Right renal pelvis (tissue), 4 donors: ENCODE data around the gene TMC6. TPM values are rescaled to one million over a fixed set of nuclear protein-coding genes. Genes with fewer than 3 reads are reported as not detected.
"Not testable (repeated sequence)": the region's sequence is repeated elsewhere in the genome, so short reads cannot be mapped to it uniquely, and the experiment has no call there.

Experiments used
- DNase-seq, 4 donors: peaks; one replicate each; pipeline ENCODE4 v3.0.0-alpha.2; 2013; ENCODE audit warnings: low read depth in 4 of 4, low spot score in 3 of 4, missing footprints in 1 of 4
- polyA plus RNA-seq, 4 donors: library from polyadenylated mRNA; unstranded; fragments of 120-200 nt; gene quantifications; one replicate each; pipeline ENCODE4 v1.2.1, GENCODE V29; 2013; ENCODE audit not compliant: insufficient read length in 4 of 4

TMC6 gene
- polyA plus RNA-seq, 4 donors: 19.0 to 39.8 (median 27.3) TPM

- no peak for DNase-seq
Measured at GRCh38 chr17:78125976-78126894, 2.3 kb downstream of the TMC6 start.

GRCh38 chr17:78125138-78125913, 3.2 kb downstream of the TMC6 start:
- no peak for DNase-seq

- DNase-seq: no peak
Measured at GRCh38 chr17:78124836-78125137, 3.8 kb downstream of the TMC6 start.

DNA sequence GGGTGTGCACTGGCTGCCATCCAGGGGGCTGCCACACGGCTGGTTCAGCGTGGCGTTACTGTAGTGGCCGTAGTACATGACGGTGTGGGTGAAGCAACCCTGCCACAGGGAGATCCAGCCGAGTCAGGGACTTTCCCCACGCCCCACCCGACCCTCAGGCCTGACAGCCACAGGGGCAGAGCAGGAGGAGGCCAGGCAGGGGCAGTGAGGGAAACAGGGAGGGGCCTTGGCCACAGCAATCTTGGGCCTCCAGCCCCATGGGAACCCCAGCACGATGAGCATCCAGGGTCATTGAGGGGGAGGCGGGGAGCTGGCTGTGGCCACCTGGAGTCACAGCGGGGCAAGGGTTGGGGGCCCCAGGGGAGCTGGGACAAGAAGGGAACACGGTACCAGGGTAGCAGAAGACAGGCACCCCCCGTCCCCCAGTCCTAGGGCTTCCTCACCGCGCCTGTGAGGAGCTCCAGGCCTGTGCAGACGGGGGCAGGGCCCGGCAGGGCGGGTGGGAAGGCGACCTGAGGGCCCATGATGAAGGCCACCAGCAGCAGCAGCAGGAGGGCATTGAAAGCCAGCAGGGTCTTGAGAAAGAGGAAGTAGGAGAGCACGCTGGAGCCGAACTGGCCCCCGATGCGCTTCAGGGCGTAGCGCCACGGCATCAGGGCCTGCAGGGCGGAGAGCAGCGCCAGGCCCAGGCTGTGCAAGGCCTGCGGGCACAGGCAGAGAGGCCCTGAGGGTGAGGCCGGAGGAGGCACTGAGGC, 4.3 kb downstream of the TMC6 start:
- no peak for DNase-seq

DNA sequence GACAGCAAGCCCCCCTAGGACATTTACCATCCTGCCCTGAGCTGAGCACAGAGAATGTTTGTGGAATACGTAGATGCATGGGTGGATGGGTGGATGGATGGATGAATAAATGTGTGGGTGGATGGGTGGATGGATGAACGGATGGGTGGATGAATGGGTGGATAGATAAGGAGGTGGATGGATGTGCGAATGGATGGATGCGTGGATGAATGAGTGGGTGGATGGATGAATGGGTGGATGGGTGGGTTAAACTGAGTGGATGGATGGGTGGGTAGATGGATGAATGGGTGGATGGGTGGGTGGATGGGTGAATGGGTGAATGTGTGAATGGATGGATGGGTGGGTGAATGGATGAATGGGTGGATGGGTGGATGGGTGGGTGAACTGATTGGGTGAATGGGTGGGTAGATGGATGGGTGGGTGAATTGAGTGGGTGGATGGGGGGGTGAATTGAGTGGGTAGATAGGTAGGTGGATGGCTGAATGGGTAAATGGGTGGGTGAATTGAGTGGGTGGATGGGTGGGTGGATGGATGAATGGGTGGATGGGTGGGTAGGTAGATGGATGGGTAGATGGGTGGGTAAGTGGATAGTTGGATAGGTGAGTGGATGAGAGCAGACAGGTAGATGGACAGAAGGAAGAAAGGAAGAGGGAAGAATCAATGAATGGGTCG, 5.2 kb downstream of the TMC6 start:
- DNase-seq: no peak

DNA sequence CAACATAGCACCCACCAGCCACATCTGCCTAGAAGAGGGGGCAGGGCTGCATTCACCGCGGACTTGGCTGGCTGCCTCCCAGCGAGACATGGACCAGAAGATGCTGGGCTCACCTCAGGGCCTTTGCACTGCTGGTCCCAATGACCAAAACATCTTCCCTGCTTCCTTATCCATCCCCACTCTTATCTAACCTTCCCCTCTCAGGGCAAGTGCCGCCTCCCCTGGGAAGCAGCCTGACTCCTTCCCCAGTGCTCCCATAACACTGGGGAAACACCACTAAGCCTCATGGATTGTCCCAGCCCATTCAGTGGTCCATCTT, 5.7 kb downstream of the TMC6 start:
- no peak for DNase-seq

DNA sequence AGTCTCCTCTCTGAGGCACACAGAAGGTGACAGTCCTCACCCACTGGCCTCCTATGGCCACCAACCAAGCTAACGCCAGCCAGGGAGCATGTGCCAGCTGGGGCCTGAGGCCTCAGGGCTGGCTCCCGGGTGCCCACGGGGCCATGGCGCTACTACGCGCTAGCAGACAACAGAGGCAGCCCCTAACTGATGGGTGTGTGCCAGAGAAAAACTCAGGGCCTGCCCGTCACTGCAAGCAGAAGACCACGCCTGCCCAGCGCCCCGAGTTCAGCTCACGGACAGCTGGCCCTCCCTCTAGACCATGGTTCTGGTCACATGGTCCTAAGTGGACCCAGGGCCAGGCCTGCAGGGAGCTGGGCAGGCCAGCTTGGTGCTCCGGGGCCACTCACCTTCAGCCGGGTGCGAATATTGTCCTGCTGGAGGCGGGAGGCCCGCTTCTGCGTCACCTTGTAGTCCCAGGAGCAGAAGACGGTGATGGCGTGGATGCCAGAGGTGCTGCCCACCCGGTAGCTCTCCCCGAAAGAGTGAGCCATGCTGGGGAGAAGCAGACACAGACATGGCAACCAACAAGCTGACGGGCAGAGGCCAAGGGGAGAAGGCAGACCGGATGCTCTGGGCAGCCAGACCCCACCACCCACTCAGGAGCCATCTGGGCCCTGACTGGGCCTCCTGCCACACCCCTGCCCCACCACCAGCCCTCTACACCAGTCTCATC, 6.2 kb downstream of the TMC6 start:
- no peak for DNase-seq

GRCh38 chr17:78121801-78122215, 6.7 kb downstream of the TMC6 start:
- no peak for DNase-seq

- no peak for DNase-seq
Measured at GRCh38 chr17:78120971-78121800, 7.4 kb downstream of the TMC6 start.

- DNase-seq: no peak
Measured at GRCh38 chr17:78120537-78120936, 8.0 kb downstream of the TMC6 start.

DNA sequence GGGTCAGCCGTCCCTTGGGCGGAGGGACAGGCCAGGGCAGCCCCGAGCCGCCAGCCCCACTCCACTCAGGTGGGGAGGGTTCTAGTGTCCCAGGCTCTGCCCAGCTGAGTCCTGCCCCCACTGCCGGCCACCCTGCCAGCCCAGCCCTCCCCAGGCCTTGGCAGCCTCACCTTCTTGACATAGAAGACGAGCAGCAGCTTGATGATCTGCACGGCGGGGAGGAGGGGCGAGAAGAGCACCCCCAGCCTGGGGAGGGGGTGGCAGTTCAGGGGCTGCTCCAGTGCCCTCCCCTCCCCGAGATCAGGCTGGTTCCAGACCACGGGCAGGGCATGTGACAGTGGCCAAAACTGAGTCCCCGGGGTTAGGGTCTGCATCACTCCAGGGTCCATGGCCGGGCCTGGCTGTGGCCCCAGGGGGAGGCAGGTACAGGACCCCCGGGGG, 9.7 kb downstream of the TMC6 start:
- DNase-seq: no peak

GRCh38 chr17:78117027-78117981, 11.3 kb downstream of the TMC6 start:
- DNase-seq: no peak

GRCh38 chr17:78116411-78116810, 12.1 kb downstream of the TMC6 start:
- no peak for DNase-seq

DNA sequence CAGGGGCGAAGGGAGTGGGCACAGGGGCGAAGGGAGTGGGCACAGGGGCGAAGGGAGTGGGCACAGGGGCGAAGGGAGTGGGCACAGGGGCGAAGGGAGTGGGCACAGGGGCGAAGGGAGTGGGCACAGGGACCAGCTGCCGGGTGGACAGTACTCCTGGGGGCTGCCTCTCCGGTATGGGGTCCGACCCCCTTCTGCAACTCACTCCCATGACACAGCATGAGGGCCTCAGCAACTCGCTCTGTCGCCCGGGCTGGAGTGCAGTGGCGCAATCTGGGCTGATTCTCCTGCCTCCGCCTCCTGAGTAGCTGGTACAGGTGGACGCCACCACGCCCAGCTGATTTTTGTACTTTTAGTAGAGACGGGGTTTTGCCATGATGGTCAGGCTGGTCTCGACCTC, 12.8 kb downstream of the TMC6 start:
- DNase-seq: not testable (repeated sequence)

DNA sequence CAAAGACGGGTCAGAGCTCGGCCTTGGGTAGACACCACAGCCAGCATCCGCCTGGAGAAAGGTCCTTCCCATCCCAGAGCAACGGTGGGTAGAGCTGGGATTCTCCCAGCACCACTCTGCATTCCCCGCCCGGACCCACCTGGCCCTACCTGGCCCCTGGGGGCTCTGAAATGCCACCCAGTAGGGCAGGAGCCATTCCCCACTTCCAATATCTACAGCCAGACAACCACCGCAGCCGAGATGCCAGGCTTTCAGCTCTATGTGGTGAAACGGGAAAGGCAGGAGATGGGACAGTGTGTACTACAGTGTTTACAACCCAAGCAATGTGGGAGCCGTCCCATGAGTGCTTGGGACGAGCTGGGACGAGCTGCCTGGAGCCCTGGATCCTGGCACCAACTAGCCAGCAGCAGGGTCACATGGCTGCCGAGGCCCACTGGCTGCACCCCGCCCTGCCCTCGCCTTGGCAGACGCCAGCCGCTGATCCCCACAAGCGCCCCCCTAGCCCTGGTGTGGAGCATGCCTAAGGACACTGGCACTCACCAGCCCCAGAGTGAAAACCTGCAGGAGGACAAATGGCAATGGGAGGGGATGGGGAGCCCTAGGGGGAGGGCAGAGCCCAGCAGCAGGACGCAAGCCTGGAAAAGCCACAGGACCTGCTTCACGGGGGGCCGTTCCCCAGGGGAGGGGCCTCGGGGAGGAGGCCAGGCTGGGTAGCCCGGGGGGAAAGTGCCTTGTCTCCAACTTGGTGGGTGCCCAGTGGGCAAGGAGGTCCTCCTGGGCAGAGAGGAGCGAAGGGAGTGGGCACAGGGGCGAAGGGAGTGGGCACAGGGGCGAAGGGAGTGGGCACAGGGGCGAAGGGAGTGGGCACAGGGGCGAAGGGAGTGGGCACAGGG, 13.5 kb downstream of the TMC6 start:
- no peak for DNase-seq

- DNase-seq: no peak
Measured at GRCh38 chr17:78113804-78114785, 14.5 kb downstream of the TMC6 start.
